Inflammatory macrophage (primary cell): Measurements from ENCODE around the gene DOLPP1.
"Not testable (repeated sequence)": the region's sequence is repeated elsewhere in the genome, so short reads cannot be mapped to it uniquely, and the experiment has no call there.

Experiments
- DNase-seq, 2 donors: peaks; one replicate each; pipeline ENCODE4 v3.0.0-alpha.2; 2020 to 2022

Gene DOLPP1

DNA sequence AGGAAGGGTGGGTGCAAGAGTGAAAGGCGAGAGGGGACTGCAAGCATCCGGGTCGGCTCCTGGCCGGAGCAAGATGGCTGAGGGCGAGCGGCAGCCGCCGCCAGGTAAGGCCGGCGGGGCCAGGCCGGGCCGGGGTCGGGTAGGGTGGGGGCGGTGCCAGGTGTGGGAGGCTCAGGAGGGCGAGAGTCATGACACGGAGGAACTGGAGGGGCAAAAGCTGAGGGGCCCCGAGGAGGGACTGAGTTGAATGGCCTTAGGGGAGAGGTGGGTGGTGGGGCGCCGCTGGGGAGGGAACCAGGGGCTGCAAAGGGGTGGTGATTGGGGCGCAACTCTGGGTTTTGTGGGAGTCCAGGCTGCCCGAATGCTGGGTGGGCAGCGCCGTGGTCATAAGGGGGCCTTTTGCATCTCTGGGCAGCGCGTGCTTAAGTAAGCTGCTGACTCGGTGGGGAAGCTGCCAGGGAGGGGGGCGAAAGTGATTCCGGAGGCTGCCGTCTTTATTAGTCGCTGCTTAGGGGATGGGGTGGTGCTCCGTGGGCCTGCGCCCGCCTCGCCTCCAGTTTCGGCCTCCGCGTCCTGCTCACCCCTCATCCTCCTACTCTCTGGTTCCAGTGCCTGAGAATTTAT, 30.7 kb downstream of the DOLPP1 start:
- peak; percentile 17 to 43 for DNase-seq

DNA sequence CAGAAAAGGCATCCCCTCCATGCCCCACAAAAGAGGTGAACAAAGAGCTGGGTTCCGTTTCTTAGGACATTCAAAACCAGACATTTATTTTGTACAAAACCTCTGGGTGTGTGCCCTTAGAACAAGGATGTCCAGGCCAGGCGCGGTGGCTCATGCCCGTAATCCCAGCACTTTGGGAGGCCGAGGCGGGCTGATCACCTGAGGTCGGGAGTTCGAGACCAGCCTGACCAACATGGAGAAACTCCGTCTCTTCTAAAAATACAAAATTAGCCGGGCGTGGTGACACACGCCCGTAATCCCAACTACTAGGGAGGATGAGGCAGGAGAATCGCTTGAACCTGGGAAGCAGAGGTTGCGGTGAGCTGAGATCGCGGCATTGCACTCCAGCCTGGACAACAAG, 31.6 kb downstream of the DOLPP1 start:
- not testable (repeated sequence) for DNase-seq

DNA sequence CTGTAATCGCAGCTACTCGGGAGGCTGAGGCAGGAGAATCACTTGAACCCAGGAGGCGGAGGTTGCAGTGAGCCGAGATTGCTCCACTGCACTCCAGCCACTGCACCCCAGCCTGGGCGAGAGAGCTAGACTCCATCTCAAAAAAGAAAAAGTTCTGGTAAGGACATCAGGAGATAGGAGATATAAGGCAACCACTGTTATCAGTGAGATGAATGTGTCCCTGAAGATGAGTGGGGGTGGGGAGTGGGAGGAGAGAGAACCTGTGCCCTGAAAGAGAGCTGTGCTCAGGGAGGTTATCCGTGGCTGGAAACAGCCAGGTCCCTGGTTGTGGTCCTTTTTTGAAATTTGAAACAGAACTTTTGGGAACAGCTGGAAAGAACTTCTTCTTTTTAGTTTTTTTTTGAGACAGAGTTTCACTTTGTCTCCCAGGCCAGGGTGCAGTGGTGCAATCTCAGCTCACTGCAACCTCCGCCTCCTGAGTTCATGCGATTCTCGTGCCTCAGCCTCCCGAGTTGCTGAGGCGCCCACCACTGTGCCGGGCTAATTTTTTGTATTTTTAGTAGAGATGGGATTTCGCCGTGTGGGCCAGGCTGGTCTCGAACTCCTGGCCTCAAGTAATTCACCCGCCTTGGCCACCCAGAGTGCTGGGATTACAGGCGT, 32.9 kb downstream of the DOLPP1 start:
- peak; percentile 78 to 80 for DNase-seq

DNA sequence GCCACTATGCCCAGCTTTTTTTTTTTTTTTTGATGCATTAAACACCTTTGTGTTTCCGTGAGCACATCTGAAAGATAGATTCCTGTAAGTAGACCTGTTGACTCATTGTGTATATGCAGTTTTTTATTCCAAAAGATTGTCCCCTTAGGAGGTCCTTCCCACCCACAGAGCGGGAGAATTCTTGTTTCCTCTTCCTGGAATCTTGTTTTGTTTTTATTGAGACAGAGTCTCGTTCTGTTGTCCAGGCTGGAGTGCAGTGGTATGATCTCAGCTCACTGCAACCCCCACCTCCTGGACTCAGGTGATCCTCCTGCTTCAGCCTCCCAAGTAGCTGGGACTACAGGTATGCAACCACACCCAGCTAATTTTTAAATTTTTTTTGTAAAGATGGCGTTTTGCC, 37.9 kb downstream of the DOLPP1 start:
- DNase-seq = no peak

DNA sequence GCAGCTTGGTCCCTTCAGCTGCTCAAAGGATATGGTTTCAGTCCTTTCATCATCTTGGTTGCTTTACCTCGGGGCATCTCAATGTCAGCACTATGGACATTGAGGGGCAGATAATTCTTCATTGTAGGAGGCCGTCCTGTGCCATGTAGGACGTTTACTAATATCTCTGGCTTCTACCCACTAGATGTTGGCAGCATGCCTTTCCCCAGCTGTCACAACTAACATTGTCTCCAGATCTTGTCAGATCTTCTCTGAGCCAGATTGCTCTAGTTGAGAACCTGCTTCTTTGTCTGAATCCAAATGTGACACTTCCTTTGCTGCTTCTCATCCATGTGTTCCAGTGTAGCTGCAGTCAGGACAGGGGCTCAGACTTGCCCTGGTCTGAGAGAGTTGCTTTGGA, 40.6 kb downstream of the DOLPP1 start:
- DNase-seq = no peak

DNA sequence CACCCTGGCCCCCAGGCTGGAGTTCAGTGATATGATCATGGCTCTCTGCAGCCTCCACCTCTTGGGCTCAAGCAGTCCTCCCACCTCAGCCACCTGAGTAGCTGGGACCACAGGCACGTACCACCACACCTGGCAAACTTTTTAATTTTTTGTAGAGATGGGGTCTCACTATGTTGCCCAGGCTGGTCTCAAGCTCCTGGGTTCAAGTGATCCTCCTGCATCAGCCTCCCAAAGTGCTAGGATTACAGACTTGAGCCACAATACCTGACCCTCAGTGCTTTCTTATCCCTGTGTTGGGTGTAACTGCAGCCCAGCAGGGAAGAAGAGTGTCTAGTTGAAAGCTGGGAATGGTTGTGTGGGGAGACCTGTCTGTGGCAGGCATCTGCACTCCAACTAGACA, 41.2 kb downstream of the DOLPP1 start:
- DNase-seq = no peak

DNA sequence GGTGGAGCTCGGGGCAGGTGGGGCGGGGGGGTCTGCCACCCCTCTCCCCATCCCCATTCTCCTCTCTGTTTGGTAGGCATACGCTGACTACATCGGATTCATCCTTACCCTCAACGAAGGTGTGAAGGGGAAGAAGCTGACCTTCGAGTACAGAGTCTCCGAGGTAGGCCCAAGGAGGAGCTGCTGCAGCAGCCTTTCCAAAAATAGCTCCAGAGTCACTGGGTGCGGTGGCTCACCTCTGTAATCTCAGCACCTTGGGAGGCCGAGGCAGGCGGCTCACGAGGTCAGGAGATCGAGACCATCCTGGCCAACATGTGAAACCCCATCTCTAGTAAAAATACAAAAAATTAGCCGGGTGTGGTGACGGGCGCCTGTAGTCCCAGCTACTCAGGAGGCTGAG, 42.1 kb downstream of the DOLPP1 start:
- DNase-seq = not testable (repeated sequence)

DNA sequence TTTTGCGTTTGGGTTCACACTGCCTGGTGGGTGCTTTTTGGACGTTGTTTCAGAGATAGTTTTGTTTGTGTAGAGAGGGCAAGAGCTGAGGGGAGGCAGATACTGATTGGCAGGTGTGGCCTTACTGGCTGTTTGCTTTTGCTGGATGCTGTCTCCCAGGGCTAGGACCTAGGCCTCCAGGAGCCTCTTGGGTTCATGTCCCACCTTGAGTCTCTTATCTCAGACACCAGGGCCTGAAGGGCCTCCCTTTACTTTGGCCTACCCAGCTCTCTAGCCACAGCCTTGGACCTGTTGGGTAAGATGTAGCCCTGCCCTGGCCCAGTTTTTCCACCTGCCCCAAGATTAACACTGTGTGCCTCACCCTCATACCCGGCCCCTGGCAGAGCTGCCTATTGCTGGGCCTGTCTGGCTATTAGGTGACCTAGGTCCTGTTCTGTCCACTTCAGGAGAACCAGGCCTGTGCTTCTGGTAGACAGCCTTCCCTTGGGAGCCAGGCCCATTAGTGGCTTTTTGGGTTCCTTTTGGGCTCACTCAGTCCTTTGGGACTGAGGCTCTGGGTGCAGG, 43.7 kb downstream of the DOLPP1 start:
- DNase-seq = no peak

DNA sequence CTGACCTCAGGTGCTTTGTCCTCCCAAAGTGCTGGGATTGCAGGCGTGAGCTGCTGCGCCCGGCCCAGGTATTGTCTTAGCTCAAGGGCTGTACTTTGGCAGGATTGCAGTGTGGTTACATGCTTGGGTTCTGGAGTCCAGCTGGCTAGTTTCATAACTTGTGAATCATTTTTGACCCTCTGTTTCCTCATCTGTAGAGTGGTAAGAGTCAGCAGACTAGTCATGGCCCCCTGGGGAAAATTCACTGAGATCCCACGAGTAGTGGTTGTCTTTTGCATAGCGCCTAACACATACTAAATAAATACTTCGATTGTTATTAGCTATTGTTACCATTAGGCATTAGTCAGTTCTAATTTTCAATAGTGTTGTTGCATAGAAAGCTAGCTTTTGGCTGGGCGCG, 44.6 kb downstream of the DOLPP1 start:
- peak; percentile 57 to 65 for DNase-seq

DNA sequence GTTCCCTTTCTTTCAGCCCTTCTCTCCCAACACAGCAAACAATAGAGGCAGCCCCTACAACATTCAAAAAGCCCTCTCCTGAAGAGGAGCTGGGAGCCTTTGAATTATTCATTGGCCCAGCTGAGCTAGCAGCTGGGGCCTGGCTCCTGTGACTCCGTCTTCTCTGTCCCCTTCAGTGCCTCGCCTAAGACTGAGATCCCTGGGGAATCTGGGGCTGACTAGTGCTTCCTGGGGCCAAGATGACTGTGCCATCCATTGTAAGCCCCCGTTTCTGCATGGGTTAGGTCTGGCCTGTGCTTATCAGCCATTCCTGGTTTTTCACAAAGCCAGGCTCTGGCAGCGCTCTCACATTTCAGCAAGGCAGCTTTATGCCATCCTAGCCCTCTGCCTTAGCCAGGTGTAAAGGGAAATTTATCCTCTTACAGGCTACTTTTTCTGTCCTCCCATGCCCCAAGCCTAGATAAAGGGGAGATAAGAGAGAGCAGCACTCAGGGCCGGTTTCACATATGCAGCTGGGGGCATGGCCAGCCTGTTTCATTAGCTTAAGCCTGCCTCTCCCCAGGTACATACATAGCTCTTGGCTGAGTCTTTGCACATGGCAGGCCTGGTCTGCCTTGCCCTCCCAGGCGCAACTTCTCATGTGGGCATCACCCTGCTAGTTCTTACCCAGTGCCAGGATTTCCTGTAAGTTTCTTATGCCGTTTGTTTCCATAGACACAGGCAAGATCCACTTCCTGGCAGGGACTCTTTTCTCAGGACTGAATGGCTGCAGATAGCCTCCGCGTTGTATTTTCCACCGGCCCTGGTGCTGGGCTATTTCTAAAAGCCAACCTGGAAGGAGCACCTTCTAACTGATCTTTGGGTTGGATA, 46.1 kb downstream of the DOLPP1 start:
- DNase-seq = no peak

DNA sequence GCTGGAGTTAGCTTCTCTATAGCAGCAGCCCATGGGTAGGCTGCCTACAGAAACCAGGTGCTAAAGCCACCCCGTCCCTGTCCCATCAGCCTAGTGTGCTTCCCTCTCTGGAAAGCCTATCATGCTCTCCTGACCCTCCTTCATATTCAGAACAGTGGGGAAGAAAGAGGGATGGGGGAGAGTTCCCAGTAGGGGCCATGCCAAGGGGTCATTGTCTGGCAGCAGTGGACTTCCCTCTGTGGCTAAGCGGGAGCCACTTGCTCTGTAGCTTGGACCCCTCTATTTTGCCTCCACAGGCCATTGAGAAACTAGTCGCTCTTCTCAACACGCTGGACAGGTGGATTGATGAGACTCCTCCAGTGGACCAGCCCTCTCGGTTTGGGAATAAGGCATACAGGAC, 47.8 kb downstream of the DOLPP1 start:
- DNase-seq = no peak

DNA sequence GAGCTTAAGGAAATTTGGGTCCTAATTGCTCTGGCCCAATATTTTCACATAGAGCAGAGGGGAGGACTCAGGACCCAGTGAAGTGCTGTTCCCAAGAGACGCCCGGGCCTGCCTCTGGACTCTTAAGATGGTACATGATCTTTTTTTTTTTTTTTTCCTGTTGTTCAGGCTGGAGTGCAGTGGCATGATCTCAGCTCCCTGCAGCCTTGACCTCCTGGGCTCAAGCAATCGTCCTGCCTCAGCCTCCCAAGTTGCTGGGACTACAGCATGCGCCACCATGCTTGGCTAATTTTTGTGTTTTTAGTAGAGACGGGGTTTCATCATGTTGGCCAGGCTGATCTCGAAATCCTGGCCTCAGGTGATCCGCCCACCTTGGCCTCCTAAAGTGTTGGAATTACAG, 49.4 kb downstream of the DOLPP1 start:
- DNase-seq = not testable (repeated sequence)

DNA sequence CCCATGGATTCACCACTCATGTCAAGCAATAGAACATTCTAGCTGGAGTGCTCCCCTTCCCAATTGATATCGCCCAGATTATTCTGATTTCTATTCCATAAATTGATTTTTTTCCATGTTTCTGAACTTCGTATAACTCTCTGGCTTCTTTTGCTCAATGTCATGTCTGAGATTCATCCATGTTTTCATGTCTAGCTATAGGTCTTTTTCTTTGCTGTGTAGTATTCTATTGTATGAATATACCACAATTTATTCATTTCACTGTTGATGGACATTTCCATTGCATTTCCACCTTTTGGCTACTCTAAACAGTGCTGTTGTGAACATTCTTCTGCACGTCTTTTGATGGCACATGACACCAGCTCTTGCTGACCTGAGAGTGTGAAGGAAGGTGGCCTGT, 49.9 kb downstream of the DOLPP1 start:
- DNase-seq = no peak

DNA sequence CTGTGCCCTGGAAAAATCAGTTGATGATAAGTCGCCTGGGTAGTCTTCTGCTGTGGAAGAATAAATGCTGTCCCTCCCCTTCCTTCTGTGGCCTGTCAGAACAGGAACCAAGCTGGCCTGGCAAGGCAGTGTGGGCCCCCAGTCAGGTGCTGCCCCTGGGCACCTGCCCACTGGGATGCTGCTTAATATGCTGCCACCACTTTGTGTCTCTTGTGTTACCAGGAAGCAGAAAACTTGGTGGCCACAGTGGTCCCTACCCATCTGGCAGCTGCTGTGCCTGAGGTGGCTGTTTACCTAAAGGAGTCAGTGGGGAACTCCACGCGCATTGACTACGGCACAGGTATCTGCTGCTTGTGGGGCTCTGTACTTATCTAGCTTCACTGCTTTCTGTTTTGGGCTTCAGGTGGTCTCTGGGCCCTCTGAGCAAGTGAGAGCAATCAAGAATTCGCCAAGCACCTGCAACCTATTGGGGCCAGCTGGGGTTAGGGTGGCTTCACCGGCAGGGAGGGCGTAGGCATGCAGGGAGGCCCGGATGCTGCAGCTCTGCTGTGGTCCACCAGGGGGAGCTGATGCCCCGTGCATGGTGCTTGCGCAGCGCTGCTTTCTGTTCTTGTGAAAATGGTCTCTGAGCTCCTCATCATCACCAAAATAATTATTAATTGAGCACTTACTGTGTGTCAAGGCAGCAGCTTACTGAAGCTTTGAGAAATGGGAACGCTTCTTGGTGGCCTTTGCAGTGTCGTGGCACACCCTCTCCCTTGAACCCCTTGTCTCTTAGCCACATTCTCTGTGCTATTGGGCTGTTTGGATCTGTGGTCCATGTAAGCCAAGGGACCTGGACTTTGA, 50.6 kb downstream of the DOLPP1 start:
- peak; percentile 77 to 78 for DNase-seq

DNA sequence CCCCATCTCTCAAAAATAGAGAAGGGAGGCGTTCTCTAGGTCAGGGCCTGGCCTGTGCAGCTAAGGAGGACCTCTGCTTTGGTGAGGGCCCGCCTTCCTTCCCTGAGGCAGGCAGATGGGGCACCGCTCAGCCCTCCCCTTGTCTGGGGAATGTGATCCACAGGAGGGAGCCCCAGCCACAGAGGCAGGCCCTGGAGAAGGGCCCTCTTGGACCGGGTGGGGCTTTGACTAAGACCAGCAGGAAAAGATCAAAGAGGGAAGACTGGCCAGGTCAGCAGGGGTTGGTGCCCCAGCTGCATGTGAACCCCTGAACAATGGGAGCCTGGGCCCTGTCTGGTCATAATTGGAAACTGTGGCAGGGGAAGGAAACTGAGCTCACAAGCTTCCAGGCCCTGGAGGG, 52.2 kb downstream of the DOLPP1 start:
- no peak for DNase-seq

DNA sequence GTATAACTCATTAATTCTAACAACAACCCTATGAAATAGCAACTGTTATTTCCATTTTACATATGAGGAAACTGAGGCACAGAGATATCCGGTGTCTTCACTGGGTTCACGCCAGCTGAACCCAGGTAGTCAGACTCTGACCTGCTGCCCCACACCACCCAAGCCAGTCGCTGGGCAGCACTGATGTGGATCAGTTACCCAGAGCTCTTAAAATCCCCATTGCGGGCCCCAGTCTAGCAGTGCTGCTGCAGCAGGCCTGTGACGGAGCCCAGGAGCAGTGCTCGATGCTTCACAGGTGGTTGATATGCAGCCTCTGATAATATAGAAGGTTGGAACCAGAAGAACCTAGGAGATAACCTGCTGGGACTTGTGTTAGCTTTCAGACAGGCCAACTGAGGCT, 54.6 kb downstream of the DOLPP1 start:
- no peak for DNase-seq

DNA sequence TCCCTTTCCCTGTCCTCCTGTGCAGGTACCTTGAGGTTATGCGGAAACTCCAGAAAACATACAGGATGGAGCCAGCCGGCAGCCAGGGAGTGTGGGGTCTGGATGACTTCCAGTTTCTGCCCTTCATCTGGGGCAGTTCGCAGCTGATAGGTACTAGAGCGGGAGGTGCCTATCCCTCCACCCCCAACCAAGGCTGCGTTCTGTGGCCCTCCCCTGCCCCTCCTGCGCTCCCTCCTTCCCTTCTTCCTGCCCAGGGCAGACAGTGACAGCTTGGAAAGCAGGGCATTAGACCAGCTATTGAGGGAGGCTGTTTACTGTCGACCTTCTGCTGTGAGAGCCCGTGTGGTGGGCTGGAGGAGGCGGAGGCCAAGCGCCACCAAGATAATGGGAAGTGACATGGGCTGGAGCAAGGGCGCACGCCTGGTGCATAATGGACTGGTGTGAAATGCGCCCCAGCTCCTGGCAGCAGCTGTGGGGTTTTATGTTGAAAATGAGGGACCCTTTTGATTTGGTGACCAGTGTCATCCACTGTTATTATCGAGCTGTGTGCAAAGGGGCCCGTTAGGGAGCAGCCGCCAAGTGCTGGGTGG, 55.6 kb downstream of the DOLPP1 start:
- no peak for DNase-seq

DNA sequence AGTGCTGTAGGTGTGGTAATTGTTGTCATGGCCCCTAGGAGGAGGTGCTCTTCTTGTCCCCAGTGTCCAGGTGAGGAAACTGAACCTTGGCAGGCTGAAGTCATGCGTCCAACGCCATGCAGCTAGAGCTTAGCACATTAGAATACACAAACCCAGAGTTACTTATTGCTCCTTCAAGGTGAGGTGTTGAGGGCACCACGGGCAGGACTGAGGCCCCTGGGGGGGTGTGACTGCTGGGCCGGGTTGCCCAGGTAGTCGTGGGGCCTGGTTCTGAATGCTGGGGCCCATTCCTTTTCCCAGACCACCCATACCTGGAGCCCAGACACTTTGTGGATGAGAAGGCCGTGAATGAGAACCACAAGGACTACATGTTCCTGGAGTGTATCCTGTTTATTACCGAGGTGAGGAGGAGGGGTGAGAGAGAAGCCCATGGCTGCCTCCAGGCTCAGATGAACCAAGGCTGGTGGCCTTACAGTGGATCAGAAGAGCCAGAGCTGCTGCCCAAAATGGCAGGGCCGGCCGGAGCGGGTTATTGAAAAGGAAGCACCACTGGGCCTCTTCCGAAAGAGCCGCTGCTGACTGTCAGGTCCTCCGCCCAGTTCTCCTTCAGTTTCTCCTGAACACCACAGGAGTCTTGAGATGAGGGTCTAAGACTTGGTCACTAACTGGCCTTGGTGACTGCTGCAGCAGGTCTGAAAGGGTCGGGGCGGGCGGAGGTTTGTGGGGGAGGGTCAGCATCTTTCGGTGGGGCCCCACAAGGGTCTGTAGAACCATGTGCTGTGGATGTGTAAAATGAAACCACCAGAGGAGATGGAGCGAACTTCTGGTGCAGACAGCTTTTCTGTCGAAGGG, 56.6 kb downstream of the DOLPP1 start:
- no peak for DNase-seq

DNA sequence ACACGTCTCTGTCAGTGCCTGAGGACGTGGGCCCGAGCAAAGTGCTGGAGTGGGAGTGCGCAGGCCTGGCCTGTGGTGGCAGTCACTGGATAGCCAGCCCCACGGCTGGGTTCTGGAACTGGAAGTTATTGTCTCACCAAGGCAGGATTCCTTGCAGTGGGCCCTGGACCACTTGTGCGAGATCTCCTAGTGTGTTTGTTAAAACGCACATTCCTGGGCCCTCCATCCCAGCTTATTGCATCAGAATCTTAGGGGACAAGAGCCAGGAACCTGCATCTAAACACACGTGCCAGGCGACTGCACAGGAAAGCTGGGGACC, 57.2 kb downstream of the DOLPP1 start:
- DNase-seq = no peak

DNA sequence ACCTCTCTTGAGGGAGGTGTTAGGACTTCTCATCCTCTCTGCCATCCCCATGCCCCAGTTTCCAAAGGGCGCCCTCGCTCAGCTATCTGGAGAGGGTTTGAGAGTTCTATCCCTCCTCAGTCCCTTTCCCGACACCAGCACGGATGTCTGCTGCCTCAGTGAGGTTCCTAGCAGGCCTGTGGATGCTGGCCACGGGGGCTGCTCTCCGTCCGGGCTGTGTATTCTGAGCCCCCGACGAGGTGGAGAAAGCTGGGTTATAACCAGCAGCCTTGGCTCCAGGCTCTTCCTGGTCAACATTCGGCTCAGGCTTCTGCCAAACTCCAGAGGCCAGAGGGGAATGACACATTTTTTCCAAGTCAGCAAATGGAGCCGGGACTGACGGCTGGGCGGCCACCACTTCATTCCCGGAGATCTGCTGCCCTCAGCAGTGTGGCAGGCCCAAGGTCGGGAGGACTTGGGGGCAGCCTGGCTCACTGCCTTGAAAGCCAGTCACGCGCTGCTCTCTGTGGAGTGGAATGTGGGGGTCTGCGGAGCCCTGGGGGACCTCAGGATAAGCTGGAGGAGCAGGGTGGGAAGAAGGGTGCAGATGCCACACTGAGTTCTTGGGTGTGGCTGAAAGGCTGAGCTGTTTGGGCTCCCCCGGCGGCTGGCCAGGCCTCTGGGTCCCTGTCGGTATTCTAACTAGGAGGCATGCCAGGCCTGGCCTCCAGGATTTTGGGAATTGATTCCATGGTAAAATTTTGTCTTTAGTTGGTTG, 57.7 kb downstream of the DOLPP1 start:
- no peak for DNase-seq
